HEK293 (cell line): ENCODE measurements around the gene CEP83.

ENCODE experiments used
- CTCF ChIA-PET: fragments of 350-600 bp; formaldehyde crosslinking; extraction: SDS; loops from one replicate; lab custom pipeline; 2021; ENCODE audit warnings: antibody characterized with exemption; lab: Yijun Ruan, JAX
- POLR2A ChIA-PET: fragments of 300-600 bp; formaldehyde crosslinking; extraction: SDS; loops from one replicate; lab custom pipeline; 2020; ENCODE audit warnings: antibody characterized with exemption, inconsistent platforms; lab: Yijun Ruan, JAX
- H3K27ac ChIP-seq: fragments of 200-500 bp; sonication (Bioruptor generic); 2 replicates; pipeline ENCODE4 v1.5.1; 2014; ENCODE audit warnings: low read depth, low read length, control low read depth, inconsistent platforms; ENCODE audit errors: extremely low read depth
- H3K36me3 ChIP-seq, 2 experiments: fragments of 200-500 bp in 1 of 2; sonication (Bioruptor generic) in 1 of 2; 1 replicate in 1 of 2; 2 replicates in 1 of 2; pipeline ENCODE4 v1.5.1; 2014 to 2017; ENCODE audit warnings: inconsistent platforms in 2 of 2, low read length in 2 of 2; ENCODE audit not compliant: control insufficient read depth in 2 of 2, insufficient read depth in 1 of 2
- H3K4me1 ChIP-seq: fragments of 200-500 bp; sonication (Bioruptor generic); 2 replicates; pipeline ENCODE4 v1.5.1; 2014; ENCODE audit warnings: mild to moderate bottlenecking, low read length, inconsistent platforms; ENCODE audit not compliant: control insufficient read depth, insufficient read depth
- H3K4me3 ChIP-seq: 2 replicates; pipeline ENCODE4 v1.5.1; 2011; ENCODE audit warnings: low read depth, mild to moderate bottlenecking, control low read depth, low read length, moderate library complexity
- H3K9me3 ChIP-seq: fragments of 200-500 bp; sonication (Bioruptor generic); 2 replicates; pipeline ENCODE4 v1.5.1; 2014; ENCODE audit warnings: low read depth, low read length, inconsistent platforms; ENCODE audit not compliant: control insufficient read depth, insufficient read depth
- GLI2 ChIP-seq: fragments of 450-650 bp; formaldehyde crosslinking; IDR thresholded peaks from 2 replicates; pipeline ENCODE4; 2017; ENCODE audit warnings: missing biosample characterization, missing genetic modification characterization, low read depth, borderline replicate concordance
- MZF1 ChIP-seq: fragments of 450-650 bp; formaldehyde crosslinking; IDR thresholded peaks from 2 replicates; pipeline ENCODE4 v1.5.1; 2017; ENCODE audit warnings: missing biosample characterization, missing genetic modification characterization, borderline replicate concordance
- REST ChIP-seq: fragments of 450-650 bp; formaldehyde crosslinking; IDR thresholded peaks from 2 replicates; pipeline ENCODE4 v1.5.1; 2016; ENCODE audit warnings: missing biosample characterization, missing genetic modification characterization
- SCRT1 ChIP-seq: fragments of 450-650 bp; formaldehyde crosslinking; IDR thresholded peaks from 2 replicates; pipeline ENCODE4 v1.5.1; 2016; ENCODE audit warnings: missing biosample characterization, missing genetic modification characterization, borderline replicate concordance
- YY2 ChIP-seq: fragments of 450-650 bp; formaldehyde crosslinking; IDR thresholded peaks from 2 replicates; pipeline ENCODE4 v1.5.1; 2016; ENCODE audit warnings: missing biosample characterization, missing genetic modification characterization
- ZFHX2 ChIP-seq: fragments of 450-650 bp; formaldehyde crosslinking; conservative IDR thresholded peaks from 2 replicates; pipeline ENCODE4 v1.5.1; 2016; ENCODE audit warnings: missing biosample characterization, missing genetic modification characterization
- ZNF174 ChIP-seq: fragments of 450-650 bp; formaldehyde crosslinking; IDR thresholded peaks from 2 replicates; pipeline ENCODE4 v1.5.0; 2017; ENCODE audit warnings: missing biosample characterization, mild to moderate bottlenecking, missing genetic modification characterization
- ZNF214 ChIP-seq: fragments of 450-650 bp; formaldehyde crosslinking; IDR thresholded peaks from 2 replicates; pipeline ENCODE4 v1.5.1; 2017; ENCODE audit warnings: missing biosample characterization, mild to moderate bottlenecking, missing genetic modification characterization, borderline replicate concordance
- ZNF248 ChIP-seq: fragments of 450-650 bp; formaldehyde crosslinking; IDR thresholded peaks from 2 replicates; pipeline ENCODE4 v1.5.1; 2017; ENCODE audit warnings: missing biosample characterization, missing genetic modification characterization
- ZNF266 ChIP-seq: fragments of 450-650 bp; formaldehyde crosslinking; IDR thresholded peaks from 2 replicates; pipeline ENCODE4 v1.5.1; 2016; ENCODE audit warnings: missing biosample characterization, missing genetic modification characterization, low read depth
- ZNF366 ChIP-seq: fragments of 450-650 bp; formaldehyde crosslinking; conservative IDR thresholded peaks from 2 replicates; pipeline ENCODE4 v1.5.1; 2016; ENCODE audit warnings: missing biosample characterization, missing genetic modification characterization
- ZNF558 ChIP-seq: fragments of 450-650 bp; formaldehyde crosslinking; IDR thresholded peaks from 2 replicates; pipeline ENCODE4 v1.5.1; 2016; ENCODE audit warnings: missing biosample characterization, missing genetic modification characterization
- ZNF624 ChIP-seq: fragments of 450-650 bp; formaldehyde crosslinking; IDR thresholded peaks from 2 replicates; pipeline ENCODE4 v1.5.1; 2017; ENCODE audit warnings: missing biosample characterization, missing genetic modification characterization
- ZNF76 ChIP-seq: fragments of 450-650 bp; formaldehyde crosslinking; IDR thresholded peaks from 2 replicates; pipeline ENCODE4; 2016; ENCODE audit warnings: low read depth, missing biosample characterization, missing genetic modification characterization, borderline replicate concordance
- ZNF768 ChIP-seq: fragments of 450-650 bp; formaldehyde crosslinking; IDR thresholded peaks from 2 replicates; pipeline ENCODE4 v1.5.1; 2018; ENCODE audit warnings: missing biosample characterization, mild to moderate bottlenecking, missing genetic modification characterization
- ZNF791 ChIP-seq: fragments of 450-650 bp; formaldehyde crosslinking; IDR thresholded peaks from 2 replicates; pipeline ENCODE4 v1.5.1; 2016; ENCODE audit warnings: missing biosample characterization, missing genetic modification characterization
- ZNF830 ChIP-seq: fragments of 450-650 bp; IDR thresholded peaks from 2 replicates; pipeline ENCODE4 v1.5.0; 2018; ENCODE audit warnings: missing biosample characterization, missing genetic modification characterization, low read depth, mild to moderate bottlenecking, moderate library complexity
- TF ChIP-seq, protein P1 (sequence below): fragments of 450-650 bp; formaldehyde crosslinking; IDR thresholded peaks from 2 replicates; pipeline ENCODE4 v1.5.1; 2016; ENCODE audit warnings: missing biosample characterization, missing genetic modification characterization
- TF ChIP-seq, protein P2 (sequence below): fragments of 450-650 bp; formaldehyde crosslinking; conservative IDR thresholded peaks from 2 replicates; pipeline ENCODE4 v1.5.1; 2016; ENCODE audit warnings: low read depth, missing biosample characterization, missing genetic modification characterization
- TF ChIP-seq, protein P3 (sequence below): sonication (generic); formaldehyde crosslinking; IDR thresholded peaks from 2 replicates; pipeline ENCODE4 v1.8.1; 2022; ENCODE audit warnings: mild to moderate bottlenecking, moderate library complexity, missing genetic modification reagents

CEP83 gene

GRCh38 chr12:94504386-94504785 is 44.7 kb upstream of the CEP83 start:
- Histone ChIP-seq H3K27ac (no peak overlapping the region), H3K4me1 (no peaks in the 10 kb centered on the region), H3K36me3 (no peaks in the 10 kb centered on the region), H3K9me3 (no peaks in the 10 kb centered on the region), H3K4me3 (no peak overlapping the region)
- ChIA-PET POLR2A (no interaction called here), CTCF (interaction anchor here (0.5 kb wide), 1 partner anchor 48 kb away, joined by 3 read pairs; no protein-coding TSS in a partner anchor)
- TF ChIP-seq ZNF214 (tag by site-specific recombination) (no peak), ZNF174 (tag by site-specific recombination) (no peak), MZF1 (tag by site-specific recombination) (no peak), GLI2 (no peak), ZNF266 (no peak), YY2 (no peak)
- TF ChIP-seq, protein P1, sequence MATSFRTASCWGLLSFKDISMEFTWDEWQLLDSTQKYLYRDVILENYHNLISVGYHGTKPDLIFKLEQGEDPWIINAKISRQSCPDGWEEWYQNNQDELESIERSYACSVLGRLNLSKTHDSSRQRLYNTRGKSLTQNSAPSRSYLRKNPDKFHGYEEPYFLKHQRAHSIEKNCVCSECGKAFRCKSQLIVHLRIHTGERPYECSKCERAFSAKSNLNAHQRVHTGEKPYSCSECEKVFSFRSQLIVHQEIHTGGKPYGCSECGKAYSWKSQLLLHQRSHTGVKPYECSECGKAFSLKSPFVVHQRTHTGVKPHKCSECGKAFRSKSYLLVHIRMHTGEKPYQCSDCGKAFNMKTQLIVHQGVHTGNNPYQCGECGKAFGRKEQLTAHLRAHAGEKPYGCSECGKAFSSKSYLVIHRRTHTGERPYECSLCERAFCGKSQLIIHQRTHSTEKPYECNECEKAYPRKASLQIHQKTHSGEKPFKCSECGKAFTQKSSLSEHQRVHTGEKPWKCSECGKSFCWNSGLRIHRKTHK (tag by site-specific recombination), result no peak

DNA sequence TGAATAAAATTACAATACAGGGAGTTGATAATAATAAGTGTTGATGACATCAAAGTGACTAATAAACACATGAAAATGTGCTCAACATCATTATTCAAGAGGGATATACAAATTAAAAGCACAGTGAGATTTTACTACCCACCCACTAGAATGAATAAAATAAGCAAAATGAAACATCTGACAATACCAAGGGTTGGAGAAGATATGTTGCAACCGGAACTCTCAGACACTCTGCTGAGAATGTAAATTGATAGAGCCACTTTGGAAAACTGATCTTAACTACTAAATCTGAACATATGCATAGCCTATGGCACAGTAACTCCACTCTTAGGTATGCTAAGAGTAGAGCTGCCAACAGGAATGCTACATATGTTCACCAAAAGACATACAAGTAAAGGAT is 44.0 kb upstream of the CEP83 start:
- H3K27ac ChIP-seq, result no peak overlapping the region
- H3K36me3 ChIP-seq, result no peaks in the 10 kb centered on the region
- no peak overlapping the region for H3K4me3 ChIP-seq
- TF ChIP-seq, protein P2, sequence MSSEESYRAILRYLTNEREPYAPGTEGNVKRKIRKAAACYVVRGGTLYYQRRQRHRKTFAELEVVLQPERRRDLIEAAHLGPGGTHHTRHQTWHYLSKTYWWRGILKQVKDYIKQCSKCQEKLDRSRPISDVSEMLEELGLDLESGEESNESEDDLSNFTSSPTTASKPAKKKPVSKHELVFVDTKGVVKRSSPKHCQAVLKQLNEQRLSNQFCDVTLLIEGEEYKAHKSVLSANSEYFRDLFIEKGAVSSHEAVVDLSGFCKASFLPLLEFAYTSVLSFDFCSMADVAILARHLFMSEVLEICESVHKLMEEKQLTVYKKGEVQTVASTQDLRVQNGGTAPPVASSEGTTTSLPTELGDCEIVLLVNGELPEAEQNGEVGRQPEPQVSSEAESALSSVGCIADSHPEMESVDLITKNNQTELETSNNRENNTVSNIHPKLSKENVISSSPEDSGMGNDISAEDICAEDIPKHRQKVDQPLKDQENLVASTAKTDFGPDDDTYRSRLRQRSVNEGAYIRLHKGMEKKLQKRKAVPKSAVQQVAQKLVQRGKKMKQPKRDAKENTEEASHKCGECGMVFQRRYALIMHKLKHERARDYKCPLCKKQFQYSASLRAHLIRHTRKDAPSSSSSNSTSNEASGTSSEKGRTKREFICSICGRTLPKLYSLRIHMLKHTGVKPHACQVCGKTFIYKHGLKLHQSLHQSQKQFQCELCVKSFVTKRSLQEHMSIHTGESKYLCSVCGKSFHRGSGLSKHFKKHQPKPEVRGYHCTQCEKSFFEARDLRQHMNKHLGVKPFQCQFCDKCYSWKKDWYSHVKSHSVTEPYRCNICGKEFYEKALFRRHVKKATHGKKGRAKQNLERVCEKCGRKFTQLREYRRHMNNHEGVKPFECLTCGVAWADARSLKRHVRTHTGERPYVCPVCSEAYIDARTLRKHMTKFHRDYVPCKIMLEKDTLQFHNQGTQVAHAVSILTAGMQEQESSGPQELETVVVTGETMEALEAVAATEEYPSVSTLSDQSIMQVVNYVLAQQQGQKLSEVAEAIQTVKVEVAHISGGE (tag by site-specific recombination), result no peak
- no peak for TF ChIP-seq ZFHX2
- H3K9me3 ChIP-seq, result no peaks in the 10 kb centered on the region
- no peaks in the 10 kb centered on the region for H3K4me1 ChIP-seq
- ChIA-PET POLR2A (no interaction called here), CTCF (interaction anchor here (0.5 kb wide), 1 partner anchor 47 kb away, joined by 3 read pairs; no protein-coding TSS in a partner anchor)

DNA sequence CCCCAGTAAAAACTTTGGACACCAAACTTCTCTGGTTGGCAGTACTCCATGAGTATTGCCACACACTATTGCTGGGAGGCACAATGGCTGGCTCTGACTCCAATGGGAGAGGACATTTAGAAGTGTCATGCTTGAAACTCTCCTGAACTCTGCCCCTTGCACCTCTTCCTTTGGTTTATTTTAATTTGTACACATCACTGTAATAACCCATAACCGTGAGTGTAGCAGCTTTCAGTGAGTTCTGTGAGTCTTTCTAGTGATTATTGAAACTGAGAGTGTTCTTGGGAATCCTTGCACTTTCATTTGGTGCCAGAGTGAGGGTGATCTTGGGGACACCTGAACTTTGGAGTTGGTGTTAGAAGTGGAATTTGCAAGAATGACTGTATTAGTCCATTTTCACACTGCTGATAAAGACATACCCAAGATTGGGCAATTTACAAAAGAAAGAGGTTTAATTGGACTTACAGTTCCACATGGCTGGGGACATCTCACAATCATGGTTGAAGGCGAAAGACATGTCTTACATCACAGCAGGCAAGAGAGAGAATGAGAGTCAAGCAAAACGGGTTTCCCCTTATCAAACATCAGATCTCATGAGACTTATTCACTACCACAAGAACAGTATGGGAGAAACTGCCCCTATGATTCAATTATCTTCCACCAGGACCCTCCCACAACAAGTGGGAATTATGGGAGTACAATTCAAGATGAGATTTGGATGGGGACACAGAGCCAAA is 41.3 kb upstream of the CEP83 start:
- POLR2A ChIA-PET, result no interaction called here
- Histone ChIP-seq H3K9me3 (no peaks in the 10 kb centered on the region), H3K4me1 (no peaks in the 10 kb centered on the region), H3K4me3 (no peak overlapping the region), H3K36me3 (no peaks in the 10 kb centered on the region), H3K27ac (no peak overlapping the region)
- CTCF ChIA-PET, result interaction anchor here (0.7 kb wide), 1 partner anchor 1716 kb away, joined by 6 read pairs; no protein-coding TSS in a partner anchor
- TF ChIP-seq ZNF248 (tag by site-specific recombination) (no peak), ZNF624 (tag by site-specific recombination) (no peak), REST (tag by site-specific recombination) (no peak), SCRT1 (no peak), ZNF76 (no peak), ZNF558 (tag by site-specific recombination) (no peak), ZNF768 (no peak), ZNF366 (tag by site-specific recombination) (no peak), ZNF830 (tag by site-specific recombination) (no peak), ZNF791 (tag by site-specific recombination) (no peak)
- TF ChIP-seq, protein P3, sequence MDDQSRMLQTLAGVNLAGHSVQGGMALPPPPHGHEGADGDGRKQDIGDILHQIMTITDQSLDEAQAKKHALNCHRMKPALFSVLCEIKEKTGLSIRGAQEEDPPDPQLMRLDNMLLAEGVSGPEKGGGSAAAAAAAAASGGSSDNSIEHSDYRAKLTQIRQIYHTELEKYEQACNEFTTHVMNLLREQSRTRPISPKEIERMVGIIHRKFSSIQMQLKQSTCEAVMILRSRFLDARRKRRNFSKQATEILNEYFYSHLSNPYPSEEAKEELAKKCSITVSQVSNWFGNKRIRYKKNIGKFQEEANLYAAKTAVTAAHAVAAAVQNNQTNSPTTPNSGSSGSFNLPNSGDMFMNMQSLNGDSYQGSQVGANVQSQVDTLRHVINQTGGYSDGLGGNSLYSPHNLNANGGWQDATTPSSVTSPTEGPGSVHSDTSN (CRISPR knock-in tag), result no peak
